GM19043 (cell line): ENCODE data around the gene TFRC.
"Not testable (repeated sequence)": the region's sequence is repeated elsewhere in the genome, so short reads cannot be mapped to it uniquely, and the experiment has no call there.

Experiments used
- ATAC-seq: cut with Tn5 transposase; IDR thresholded peaks from one replicate; pipeline ENCODE4 v1.9.1; 2021; ENCODE audit warnings: low read depth; ENCODE audit not compliant: unreplicated experiment

The TFRC gene

GRCh38 chr3:196051282-196052076 lies 30.4 kb downstream of the TFRC start:
- ATAC-seq: no peak

GRCh38 chr3:196050597-196050996 lies 31.3 kb downstream of the TFRC start:
- no peak for ATAC-seq

GRCh38 chr3:196049653-196050052 lies 32.2 kb downstream of the TFRC start:
- ATAC-seq: no peak

DNA sequence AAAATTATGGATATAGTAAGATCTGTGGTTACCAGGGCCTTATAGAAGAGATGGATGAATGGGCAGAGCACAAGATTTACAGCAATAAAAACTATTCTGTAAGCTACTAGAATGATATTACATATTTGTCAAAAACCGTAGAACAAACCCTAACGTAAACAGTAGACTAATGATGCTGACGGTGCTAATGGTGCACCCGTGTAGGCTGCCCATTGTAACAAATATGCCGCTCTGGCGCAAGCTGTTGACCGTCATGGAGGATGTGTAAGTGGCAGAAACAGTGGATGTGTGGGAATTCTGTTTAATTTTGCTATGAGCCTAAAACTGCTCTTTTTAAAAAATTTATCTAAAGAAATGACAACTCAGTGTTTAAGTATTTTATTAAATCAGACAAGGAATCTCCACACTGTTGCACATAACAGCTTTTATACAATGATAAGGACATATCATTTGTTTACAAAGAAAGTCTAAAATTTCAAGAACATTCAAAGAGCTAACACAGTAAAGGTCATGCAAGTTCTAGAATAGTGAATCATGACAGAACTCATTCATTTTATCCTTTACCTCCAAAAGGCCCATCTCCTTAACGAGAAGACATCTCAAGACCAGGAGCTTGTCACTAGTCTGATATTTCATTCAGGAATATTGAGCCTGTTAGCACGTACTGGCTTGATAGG lies 32.8 kb downstream of the TFRC start:
- no peak for ATAC-seq

- no peak for ATAC-seq
These were observed 34.4 kb downstream of the TFRC start for GRCh38 chr3:196047391-196048030.

GRCh38 chr3:196044513-196044912 lies 37.4 kb downstream of the TFRC start:
- no peak for ATAC-seq

GRCh38 chr3:196042673-196043072 lies 39.2 kb downstream of the TFRC start:
- no peak for ATAC-seq

GRCh38 chr3:196039359-196039758 lies 42.5 kb downstream of the TFRC start:
- ATAC-seq: no peak

DNA sequence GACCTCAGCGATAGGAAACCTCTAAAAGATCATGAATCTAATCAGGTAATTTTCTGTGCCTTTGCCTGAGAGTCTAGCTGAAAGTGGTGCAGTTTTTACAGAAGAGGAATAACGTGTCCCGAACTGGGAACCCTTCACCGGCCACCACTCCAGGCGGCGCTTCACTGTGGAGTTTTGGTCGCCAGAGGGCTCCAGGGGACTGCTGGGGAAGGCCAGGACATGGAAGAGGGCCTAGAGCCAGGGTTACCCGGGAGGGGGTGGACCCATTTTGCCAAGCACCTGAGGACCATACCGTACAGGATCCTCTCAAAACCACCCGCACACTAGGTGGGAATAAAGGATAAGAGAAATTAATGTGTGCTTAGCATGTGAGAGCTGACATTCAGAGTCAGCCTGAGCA lies 55.8 kb downstream of the TFRC start:
- not testable (repeated sequence) for ATAC-seq

DNA sequence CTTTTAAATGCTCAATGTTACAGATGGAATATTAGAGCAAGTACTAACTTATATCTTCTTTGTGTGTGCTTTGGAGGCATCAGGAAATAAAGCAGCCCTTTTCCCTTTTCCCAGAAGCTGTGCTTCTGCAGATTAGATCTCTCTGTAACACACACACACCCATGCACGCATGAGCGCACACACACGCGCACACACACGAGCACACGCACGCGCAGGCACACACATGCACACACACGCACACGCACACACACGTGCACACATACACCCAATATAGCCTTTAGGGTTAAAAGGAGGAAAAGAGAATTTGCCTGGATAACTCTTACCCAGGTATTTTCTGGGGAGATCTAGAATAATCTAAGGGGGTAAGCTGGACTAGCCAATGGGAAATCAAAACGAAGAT lies 56.9 kb downstream of the TFRC start:
- ATAC-seq: no peak

DNA sequence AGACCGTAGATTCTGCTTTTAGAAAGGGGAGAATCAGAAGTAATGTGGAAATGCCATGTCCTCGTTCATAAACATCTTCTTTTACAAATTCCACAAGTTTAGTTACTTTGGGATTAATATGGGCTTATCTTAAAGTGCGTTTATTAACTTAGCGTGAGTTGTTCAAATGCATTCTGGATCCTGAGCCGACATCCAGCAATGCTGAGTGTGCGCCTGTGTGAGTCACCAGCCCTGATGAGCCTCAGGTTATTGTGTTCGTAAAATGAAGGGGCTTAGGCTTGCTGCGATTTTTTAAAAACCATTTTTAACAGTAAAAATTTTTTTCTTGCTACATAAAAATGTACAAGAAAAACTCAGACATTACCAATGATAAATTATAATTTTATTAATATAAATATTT lies 57.9 kb downstream of the TFRC start:
- no peak for ATAC-seq

DNA sequence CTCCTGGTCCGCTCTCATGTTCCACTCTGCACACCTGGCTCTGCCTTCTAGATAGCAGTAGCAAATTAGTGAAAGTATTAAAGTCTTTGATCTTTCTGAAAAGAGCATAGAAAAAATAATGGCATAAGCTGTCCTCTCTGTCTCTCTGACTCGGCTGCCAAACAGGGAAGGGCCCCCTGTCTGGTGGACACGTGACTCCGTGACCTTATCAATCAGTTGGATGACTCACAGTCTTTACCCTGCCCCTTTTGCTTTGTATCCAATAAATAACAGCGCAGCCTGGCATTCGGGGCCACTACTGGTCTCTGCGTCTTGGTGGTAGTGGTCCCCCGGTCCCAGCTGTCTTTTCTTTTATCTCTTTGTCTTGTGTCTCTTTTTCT lies 59.4 kb downstream of the TFRC start:
- not testable (repeated sequence) for ATAC-seq

DNA sequence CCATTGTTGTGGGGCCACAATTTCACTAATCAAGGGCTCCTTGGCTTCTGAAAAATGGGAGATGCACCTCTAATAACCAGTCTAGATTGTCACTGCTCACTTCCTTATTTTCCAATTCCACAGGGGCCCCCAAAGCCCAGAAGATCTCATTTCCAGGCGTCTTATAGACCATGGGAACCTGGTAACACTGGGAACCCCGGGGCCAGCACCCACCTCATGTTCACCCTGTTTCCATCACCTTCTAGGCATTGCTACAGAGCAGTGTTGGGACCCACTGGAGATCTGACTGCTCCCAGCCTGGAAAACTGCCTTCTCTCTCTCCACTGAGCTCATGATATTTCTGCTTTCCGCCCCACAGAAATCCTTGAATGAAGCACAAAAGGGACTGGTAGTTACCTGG lies 61.5 kb downstream of the TFRC start:
- no peak for ATAC-seq

DNA sequence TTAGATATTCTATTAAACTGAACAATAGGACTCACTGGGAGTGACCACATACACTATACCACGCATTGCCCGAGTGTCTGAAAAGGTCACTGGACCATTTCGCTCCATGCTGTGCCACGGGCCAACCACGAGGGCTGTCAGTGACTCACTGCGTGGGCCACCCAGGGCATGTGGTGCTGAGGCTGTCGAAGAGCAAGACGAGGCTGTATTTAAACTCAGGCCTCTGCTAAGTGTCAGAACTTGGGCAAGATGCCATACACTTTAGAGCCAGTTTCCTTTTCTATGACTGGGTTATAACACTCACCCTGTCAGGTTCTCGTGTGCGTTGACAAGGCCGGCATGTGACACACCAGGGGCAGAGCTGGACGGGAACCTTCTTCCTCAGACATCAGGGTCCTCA lies 62.3 kb downstream of the TFRC start:
- not testable (repeated sequence) for ATAC-seq

DNA sequence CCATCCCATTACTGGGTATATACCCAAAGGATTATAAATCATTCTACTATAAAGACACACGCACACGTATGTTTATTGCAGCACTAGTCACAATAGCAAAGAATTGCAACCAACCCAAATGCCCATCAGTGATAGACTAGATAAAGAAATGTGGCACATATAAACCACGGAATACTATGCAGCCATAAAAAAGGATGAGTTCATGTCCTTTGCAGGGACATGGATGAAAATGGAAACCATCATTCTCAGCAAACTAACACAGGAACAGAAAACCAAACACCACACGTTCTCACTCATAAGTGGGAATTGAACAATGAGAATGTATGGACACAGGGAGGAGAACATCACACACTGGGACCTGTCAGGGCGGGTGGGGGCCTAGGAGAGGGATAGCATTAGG lies 63.7 kb downstream of the TFRC start:
- ATAC-seq: not testable (repeated sequence)

DNA sequence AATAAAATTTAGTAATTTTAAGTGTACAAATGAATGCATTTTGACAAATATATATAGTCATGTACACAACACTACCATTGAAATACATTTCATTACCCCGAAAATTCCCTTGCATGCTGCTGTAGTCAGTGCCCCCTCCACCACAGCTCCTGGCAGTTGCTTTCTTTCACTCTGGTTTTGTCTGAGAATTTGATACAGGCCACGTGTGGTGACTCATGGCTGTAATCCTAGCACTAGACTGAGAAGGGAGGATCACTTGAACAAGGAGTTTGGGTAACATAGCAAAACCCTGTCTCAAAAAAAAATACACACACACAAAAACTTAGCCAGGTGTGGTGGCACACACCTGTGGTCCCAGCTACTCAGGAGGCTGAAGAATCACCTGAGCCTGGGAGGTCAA lies 65.4 kb downstream of the TFRC start:
- ATAC-seq: no peak

- ATAC-seq: no peak
These were observed 65.8 kb downstream of the TFRC start for GRCh38 chr3:196016059-196016458.

DNA sequence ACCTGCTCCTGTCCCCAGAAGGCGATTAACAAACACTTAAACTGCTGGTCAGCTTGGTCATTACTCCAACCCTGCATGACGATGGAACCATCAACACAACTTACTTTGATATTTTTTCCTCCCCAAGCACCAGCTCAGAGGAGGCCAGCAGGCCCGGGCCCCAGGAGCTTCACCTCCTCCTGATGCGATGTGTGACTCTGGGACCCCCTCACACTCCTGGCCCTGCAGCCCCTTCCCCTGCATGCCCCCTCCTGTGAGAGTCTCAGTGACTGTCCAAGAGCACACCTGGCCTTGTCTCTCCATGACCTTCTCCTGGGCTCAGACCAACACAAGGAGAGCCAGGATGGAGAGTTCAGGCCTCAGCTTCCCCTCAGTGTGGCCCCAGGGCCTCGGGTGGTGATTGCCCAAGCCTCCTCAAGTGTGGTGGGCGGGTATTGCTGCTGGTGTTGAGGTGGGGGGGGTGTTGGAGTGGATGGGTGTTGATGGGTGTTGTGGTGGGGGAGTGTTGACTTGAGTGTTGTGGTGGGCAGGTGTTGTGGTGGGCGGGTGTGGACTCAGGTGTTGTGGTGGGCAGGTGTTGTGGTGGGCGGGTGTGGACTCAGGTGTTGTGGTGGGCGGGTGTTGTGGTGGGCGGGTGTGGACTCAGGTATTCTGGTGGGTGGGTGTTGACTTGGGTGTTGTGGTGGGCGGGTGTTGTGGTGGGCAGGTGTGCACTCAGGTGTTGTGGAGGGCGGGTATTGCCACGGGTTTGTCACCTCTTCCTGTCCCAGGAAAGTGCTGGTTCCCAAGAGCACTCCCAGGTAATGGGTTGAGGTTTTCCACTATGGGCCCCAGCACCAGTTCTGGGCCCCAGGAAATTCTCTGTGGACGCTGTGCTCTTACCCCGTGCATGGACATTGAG lies 68.1 kb downstream of the TFRC start:
- ATAC-seq: no peak

DNA sequence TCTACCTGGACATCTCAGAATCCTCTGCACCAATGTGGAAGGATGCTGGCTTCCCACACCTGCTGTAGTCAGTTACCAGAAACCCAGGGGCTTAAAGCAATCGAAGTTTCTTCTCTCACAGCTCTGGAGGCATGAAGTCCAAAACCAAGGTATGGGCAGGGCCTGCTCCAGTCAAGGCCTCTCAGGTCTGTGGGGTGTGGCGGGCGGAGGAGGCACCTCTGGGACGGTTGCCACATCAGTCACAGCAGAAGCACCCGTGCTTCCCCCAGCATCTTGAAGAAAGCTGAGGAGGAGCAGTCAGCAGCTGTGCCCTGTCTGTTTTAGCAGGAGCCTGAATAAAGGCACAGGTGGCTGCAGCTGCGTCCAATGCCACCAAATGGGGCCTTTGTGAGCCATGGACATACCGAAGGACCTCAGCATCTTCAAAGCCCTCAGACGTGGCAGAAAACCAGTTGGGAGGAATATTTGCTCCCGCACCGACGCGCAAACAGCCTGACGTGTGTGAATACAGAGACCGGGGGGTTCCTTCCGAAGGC lies 68.9 kb downstream of the TFRC start:
- no peak for ATAC-seq

- ATAC-seq: no peak
These were observed 69.4 kb downstream of the TFRC start for GRCh38 chr3:196012481-196012880.
